Measurements from ENCODE around the gene MGAT4B.

DNA sequence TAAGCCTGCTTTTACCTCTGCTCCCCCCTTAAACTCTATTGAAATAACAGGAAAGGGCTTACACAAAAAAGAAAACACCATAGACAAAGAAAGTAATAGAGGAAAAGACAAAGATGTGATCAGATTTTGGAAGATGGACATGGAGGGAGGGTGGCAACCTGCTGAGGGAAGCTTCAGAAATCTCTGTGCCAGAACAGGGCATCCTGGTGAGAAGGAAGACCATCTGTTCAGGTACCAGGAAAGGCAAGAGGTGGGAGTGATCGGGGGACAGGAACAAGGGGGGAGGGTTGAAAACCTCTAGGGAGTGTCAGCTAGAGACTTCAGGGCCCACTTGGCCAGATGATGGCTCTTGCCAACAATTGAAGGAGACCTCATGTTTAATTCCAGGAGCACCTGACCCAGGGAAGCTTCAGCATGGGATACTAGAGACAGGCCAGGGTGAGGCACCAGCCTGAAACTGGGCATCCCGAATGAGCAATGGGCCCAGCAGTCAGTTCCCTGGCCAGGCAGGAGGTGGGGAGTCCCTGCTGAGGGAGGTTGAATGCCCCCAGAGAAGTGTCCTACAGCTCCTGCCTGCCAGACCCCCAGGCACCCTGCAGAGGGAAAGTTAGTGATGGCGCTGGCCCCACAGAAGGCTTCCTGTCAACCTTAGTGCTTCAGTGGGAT lies 22.2 kb upstream of the MGAT4B start:
- TF ChIP-seq FOXK1 (CRISPR knock-in tag; IDR thresholded peaks at IDR 0.05) (no peak), JUN (CRISPR knock-in tag; IDR thresholded peaks at IDR 0.05) (no peak), USF2 (CRISPR knock-in tag; IDR thresholded peaks at IDR 0.05) (no peak), CREB1 (CRISPR knock-in tag; IDR thresholded peaks at IDR 0.05) (no peak), CDX4 (CRISPR knock-in tag; IDR thresholded peaks at IDR 0.05; ENCODE audit: borderline replicate concordance) (no peak), KAT7 (CRISPR knock-in tag; IDR thresholded peaks at IDR 0.05; ENCODE audit: borderline replicate concordance) (no peak)
- TF ChIP-seq, protein P1, sequence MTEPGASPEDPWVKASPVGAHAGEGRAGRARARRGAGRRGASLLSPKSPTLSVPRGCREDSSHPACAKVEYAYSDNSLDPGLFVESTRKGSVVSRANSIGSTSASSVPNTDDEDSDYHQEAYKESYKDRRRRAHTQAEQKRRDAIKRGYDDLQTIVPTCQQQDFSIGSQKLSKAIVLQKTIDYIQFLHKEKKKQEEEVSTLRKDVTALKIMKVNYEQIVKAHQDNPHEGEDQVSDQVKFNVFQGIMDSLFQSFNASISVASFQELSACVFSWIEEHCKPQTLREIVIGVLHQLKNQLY (CRISPR knock-in tag; IDR thresholded peaks at IDR 0.05), result no peak
- TF ChIP-seq, protein P2, sequence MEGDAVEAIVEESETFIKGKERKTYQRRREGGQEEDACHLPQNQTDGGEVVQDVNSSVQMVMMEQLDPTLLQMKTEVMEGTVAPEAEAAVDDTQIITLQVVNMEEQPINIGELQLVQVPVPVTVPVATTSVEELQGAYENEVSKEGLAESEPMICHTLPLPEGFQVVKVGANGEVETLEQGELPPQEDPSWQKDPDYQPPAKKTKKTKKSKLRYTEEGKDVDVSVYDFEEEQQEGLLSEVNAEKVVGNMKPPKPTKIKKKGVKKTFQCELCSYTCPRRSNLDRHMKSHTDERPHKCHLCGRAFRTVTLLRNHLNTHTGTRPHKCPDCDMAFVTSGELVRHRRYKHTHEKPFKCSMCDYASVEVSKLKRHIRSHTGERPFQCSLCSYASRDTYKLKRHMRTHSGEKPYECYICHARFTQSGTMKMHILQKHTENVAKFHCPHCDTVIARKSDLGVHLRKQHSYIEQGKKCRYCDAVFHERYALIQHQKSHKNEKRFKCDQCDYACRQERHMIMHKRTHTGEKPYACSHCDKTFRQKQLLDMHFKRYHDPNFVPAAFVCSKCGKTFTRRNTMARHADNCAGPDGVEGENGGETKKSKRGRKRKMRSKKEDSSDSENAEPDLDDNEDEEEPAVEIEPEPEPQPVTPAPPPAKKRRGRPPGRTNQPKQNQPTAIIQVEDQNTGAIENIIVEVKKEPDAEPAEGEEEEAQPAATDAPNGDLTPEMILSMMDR (IDR thresholded peaks at IDR 0.05), result no peak

Measured in WTC11 (cell line).